Stimulated activated CD4-positive, alpha-beta T cell treated with anti-CD3 and anti-CD28 coated beads, Interleukin-1b, Interleukin-23, amount 100 ng/mL, for 48 hours (primary cell): ENCODE measurements around the gene PCTP.

Source experiments
- DNase-seq: peaks from one replicate; pipeline ENCODE4 v3.0.0-alpha.2; 2020

Gene PCTP

DNA sequence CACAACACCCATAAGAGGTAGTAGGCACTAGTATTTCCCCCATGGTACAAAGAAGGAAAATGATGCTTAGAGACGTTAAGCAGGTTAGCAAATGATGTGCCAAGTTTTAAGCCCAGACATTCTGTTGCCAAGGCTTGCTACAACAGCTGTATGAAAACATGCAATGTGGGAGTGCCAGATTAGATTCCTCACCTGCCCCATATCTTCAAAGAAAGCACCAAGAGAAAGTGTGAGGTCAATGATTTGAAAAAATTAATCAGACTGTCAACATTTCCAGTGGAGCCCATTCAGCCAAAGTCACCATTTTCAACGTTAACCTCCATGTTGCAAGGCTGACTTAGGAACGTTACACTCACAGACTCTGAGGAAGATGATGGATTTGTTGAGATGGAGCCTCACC, 61.5 kb downstream of the PCTP start:
- DNase-seq: no peak

DNA sequence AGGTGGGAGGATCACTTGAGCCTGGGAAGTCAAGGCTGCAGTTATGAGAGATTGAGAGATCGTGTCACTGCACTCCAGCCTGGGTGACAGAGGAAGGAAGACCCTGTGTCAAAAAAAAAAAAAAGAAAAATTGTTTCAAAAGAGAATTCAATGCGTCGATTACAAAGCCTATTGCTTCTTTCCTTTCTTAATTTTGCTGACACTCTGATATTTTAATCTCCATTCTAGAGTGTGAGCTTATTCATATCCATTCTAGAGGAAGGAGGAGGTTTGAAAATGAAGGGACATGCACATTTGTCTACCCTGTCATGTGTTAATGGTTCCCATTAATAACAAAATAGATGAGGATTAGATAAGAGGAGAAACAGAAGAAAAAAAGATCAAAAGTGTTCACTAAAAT, 63.1 kb downstream of the PCTP start:
- no peak for DNase-seq

- DNase-seq: no peak
These were observed 63.5 kb downstream of the PCTP start for GRCh38 chr17:55814377-55814776.

DNA sequence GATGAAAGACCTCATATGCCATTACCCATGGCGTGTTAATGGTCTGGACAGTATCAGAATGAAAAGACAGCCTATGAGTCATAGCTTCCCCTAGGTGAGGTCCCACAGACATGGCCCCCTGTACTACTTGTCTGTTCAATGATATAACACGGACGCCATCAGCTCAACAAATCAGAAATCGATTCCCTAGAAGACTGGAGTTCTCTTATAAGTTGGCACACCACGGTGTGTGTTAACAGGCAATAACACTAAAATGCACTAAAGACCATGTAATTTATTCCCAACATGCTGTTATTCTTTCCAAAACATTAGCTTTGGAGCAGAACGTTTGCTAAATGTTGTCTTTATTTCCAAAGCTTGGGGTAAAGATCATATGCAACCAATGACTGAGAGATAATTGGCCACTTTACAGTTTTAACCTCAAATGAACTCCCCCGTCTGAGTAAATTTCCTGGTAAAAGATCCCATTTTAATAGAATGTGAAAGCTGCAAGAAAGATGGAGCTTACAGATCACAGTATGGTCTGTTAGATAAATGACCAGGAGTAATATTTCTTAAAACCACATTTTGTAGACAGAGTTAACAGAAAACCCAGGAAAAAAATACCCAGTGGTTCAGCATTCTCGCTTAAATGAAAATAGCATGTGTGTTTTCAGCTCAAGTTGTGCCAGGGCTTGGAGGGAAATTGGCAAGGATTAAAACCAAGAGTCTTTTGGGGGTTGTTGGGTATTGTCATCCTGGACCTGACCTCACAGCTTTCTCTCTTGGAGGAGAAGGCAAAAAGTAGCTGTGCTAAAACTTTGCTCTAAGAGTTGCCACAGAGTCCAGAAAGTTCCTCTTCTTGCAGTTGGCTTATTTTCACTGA, 65.9 kb downstream of the PCTP start:
- DNase-seq: no peak

DNA sequence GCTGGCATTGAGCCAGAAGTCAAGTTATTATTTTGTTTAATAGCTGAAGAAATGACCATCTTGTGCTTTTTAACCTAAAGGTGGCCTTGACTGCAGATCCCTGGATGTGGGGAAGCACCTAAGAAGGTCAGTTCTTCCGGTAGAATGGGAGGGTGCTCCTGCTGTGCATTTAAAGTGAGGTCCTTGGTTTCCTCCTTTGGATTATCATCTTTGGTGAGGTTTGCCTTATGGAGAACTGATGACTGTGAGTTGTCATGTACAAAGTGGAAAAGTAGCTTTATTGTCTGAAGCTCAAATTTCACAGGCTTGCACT, 66.5 kb downstream of the PCTP start:
- no peak for DNase-seq

DNA sequence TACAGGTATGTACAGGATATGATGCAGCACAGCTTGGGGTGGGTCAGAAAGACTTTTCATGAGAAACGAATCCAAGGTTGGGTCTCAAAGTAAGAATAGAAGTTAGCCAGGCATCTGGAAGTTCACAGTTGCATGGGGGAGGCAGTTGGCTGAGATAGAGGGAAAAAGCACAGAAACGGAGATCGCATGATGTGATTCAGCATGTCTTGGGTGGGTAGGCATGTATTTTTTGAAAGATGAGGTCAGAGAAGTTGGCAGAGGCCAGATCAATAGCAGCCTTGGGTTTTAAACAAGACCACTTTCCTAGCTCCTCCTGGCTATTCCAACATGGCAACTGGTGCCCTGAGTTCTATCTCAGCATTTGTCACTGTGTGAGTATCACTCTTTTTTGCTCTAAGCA, 67.2 kb downstream of the PCTP start:
- DNase-seq: no peak

DNA sequence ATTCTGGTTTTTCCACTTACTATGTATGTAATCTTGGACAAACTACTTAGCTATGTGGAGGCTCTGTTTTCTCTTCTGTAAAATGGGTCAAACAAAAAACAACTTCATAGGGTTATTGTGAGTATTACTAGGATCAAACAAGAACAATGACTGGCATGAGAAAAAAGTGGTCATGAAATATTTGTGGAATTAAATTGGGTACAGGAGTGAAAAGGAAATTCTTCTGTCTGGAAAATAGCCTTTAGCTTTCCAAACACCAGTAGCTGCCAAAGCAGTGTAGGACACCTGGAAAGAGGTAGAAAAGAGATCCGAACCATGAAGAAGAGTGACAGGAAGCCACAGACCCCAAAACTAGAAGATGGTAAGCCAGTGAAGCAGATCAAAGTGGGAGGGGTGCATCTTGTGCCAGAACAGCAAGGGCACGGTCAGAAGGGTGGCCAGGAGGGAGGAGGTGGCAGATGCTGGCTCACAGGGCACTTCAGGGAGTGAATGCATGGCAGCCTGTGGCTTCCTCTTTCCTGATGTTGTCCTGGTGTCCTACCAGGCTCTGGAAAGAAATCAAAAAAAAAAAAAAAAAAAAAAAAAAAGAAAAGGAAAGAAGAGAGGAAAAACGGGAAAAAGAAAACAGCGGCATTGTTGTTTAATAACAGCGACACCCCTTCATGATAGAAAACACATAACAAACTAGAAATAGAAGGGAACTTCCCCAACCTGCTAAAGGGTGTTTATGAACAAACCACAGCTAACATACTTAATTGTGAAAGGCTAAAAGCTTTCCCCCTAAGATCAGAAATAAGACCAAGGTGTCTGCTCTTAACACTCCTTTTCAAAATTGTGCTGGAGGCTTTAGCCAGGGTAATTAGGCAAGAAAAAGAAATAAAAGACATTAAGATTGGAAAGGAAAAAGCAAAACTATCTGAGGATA, 67.9 kb downstream of the PCTP start:
- no peak for DNase-seq

DNA sequence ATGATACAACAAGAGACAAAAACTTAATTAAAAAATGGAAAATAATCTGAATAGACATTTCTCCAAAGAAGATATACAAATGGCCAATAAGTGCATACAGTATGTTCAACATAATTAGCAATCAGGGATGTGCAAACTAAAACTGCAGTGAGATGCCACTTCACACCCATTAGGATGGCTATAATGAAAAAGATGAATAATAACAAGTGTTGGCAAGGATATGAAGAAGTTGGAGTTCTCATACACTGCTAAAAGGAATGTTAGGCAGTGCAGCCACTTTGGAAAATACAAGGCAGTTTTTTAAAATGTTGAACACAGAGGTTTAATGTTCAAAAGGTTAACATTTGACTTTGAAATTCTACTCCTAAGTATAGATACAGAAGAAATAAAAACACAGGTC, 69.8 kb downstream of the PCTP start:
- DNase-seq: no peak

- DNase-seq: no peak
These were observed 71.2 kb downstream of the PCTP start for GRCh38 chr17:55822028-55822427.

DNA sequence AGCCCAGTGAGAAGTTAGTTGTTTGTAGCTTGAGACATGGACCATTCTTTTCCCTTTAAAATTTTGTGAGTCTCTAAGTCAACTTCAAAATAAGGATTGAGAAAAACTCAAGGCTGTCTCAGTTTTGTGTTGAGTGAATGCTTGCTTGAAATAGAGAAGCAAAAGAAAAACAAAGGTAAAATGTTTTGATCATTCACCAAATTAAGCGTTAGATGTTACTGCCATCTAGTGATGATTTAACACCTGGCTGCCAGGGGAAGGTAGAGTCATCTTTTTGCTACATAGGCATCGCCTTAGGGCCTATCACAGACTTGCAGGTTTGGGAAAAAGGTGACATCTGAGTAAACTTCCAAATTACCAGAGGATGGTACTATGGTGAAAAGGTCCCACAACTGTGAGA, 74.4 kb downstream of the PCTP start:
- DNase-seq: no peak
